ENCODE results near the gene MEIS3. TPM values are rescaled to one million over a fixed set of nuclear protein-coding genes. Genes with fewer than 3 reads are reported as not detected.

Gene MEIS3
- total and polyA plus RNA-seq, 10 of the 15 experiments (the other 5 are each of a cell fraction or from before 2014, with no cell fraction given): 0.05 to 0.23 TPM; not detected in 8

DNA sequence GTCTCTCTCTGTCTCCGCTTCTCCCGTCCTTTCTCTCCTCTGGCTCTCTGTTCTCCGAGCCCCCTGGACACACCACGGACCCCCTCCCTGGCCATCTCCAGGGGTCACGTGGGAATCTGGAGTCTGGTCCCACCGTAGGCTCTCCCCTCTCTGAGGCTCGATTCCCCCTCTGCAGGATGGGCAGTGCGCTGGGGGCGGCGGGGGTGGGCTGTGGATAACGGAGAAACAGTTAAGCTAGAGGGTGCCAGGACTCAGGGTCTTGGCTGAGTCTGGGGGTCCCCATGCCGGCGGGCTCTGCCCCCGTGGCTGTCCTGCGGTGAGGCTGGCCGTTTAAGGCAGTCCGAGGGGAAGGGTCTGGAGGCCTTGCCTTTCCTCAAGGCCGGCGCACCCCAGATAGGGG, 462 bp upstream of the MEIS3 start (continued):
- TF ChIP-seq MTA3 (IDR thresholded peaks at IDR 0.05; ENCODE audit: borderline replicate concordance, low read length): no peak
- no peak for TF ChIP-seq NFIC (IDR thresholded peaks at IDR 0.05; ENCODE audit: low read depth, low read length)
- no peak for TF ChIP-seq SUZ12 (IDR thresholded peaks at IDR 0.05; ENCODE audit: unreplicated experiment)
- TF ChIP-seq POLR2AphosphoS2 (IDR thresholded peaks at IDR 0.05; ENCODE audit: low read depth, low read length): no peak
- TF ChIP-seq YY1 (IDR thresholded peaks at IDR 0.05; ENCODE audit: low read depth, low read length): no peak
- TF ChIP-seq, protein P1, sequence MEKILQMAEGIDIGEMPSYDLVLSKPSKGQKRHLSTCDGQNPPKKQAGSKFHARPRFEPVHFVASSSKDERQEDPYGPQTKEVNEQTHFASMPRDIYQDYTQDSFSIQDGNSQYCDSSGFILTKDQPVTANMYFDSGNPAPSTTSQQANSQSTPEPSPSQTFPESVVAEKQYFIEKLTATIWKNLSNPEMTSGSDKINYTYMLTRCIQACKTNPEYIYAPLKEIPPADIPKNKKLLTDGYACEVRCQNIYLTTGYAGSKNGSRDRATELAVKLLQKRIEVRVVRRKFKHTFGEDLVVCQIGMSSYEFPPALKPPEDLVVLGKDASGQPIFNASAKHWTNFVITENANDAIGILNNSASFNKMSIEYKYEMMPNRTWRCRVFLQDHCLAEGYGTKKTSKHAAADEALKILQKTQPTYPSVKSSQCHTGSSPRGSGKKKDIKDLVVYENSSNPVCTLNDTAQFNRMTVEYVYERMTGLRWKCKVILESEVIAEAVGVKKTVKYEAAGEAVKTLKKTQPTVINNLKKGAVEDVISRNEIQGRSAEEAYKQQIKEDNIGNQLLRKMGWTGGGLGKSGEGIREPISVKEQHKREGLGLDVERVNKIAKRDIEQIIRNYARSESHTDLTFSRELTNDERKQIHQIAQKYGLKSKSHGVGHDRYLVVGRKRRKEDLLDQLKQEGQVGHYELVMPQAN (conservative IDR thresholded peaks at IDR 0.05): no peak
- TF ChIP-seq, protein P2, sequence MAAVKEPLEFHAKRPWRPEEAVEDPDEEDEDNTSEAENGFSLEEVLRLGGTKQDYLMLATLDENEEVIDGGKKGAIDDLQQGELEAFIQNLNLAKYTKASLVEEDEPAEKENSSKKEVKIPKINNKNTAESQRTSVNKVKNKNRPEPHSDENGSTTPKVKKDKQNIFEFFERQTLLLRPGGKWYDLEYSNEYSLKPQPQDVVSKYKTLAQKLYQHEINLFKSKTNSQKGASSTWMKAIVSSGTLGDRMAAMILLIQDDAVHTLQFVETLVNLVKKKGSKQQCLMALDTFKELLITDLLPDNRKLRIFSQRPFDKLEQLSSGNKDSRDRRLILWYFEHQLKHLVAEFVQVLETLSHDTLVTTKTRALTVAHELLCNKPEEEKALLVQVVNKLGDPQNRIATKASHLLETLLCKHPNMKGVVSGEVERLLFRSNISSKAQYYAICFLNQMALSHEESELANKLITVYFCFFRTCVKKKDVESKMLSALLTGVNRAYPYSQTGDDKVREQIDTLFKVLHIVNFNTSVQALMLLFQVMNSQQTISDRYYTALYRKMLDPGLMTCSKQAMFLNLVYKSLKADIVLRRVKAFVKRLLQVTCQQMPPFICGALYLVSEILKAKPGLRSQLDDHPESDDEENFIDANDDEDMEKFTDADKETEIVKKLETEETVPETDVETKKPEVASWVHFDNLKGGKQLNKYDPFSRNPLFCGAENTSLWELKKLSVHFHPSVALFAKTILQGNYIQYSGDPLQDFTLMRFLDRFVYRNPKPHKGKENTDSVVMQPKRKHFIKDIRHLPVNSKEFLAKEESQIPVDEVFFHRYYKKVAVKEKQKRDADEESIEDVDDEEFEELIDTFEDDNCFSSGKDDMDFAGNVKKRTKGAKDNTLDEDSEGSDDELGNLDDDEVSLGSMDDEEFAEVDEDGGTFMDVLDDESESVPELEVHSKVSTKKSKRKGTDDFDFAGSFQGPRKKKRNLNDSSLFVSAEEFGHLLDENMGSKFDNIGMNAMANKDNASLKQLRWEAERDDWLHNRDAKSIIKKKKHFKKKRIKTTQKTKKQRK (IDR thresholded peaks at IDR 0.05; ENCODE audit: low read depth, low read length): no peak
- no peak for TF ChIP-seq FOXK2 (IDR thresholded peaks at IDR 0.05)
- TF ChIP-seq, protein P3, sequence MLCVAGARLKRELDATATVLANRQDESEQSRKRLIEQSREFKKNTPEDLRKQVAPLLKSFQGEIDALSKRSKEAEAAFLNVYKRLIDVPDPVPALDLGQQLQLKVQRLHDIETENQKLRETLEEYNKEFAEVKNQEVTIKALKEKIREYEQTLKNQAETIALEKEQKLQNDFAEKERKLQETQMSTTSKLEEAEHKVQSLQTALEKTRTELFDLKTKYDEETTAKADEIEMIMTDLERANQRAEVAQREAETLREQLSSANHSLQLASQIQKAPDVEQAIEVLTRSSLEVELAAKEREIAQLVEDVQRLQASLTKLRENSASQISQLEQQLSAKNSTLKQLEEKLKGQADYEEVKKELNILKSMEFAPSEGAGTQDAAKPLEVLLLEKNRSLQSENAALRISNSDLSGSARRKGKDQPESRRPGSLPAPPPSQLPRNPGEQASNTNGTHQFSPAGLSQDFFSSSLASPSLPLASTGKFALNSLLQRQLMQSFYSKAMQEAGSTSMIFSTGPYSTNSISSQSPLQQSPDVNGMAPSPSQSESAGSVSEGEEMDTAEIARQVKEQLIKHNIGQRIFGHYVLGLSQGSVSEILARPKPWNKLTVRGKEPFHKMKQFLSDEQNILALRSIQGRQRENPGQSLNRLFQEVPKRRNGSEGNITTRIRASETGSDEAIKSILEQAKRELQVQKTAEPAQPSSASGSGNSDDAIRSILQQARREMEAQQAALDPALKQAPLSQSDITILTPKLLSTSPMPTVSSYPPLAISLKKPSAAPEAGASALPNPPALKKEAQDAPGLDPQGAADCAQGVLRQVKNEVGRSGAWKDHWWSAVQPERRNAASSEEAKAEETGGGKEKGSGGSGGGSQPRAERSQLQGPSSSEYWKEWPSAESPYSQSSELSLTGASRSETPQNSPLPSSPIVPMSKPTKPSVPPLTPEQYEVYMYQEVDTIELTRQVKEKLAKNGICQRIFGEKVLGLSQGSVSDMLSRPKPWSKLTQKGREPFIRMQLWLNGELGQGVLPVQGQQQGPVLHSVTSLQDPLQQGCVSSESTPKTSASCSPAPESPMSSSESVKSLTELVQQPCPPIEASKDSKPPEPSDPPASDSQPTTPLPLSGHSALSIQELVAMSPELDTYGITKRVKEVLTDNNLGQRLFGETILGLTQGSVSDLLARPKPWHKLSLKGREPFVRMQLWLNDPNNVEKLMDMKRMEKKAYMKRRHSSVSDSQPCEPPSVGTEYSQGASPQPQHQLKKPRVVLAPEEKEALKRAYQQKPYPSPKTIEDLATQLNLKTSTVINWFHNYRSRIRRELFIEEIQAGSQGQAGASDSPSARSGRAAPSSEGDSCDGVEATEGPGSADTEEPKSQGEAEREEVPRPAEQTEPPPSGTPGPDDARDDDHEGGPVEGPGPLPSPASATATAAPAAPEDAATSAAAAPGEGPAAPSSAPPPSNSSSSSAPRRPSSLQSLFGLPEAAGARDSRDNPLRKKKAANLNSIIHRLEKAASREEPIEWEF (IDR thresholded peaks at IDR 0.05; ENCODE audit: insufficient replicate concordance, low read depth, low read length): no peak
